ENCODE data around the gene CEPT1.
"Not testable (repeated sequence)": the region's sequence is repeated elsewhere in the genome, so short reads cannot be mapped to it uniquely, and the experiment has no call there.

Gene CEPT1

GRCh38 chr1:111212634-111213335 is 72.8 kb downstream of the CEPT1 start:
- DNase-seq (ENCODE audit: low read depth): no peak

- DNase-seq (ENCODE audit: low read depth): no peak
These were observed 73.4 kb downstream of the CEPT1 start for GRCh38 chr1:111213412-111213811.

- DNase-seq (ENCODE audit: low read depth): no peak
These were observed 74.2 kb downstream of the CEPT1 start for GRCh38 chr1:111214074-111214801.

- DNase-seq (ENCODE audit: low read depth): no peak
These were observed 74.9 kb downstream of the CEPT1 start for GRCh38 chr1:111214884-111215283.

DNA sequence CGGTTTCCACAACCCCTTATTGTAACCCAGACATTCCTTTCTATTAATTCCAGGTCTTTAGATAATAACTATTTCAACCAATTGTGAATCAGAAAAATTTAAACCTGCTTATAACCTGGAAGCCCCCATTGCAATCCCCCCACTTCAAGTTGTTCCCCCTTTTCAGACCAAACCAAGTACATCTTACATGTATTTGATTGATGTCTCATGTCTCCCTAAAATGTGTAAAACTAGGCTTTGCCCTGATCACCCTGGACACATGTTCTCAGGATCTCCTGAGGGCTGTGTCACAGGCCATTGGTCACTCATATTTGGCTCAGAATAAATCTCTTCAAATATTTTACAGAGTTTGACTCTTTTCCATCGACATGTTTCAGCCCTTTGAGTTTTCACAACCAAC is 75.3 kb downstream of the CEPT1 start:
- DNase-seq (ENCODE audit: low read depth): not testable (repeated sequence)

- DNase-seq (ENCODE audit: low read depth): no peak
These were observed 76.7 kb downstream of the CEPT1 start for GRCh38 chr1:111216751-111217150.

- DNase-seq (ENCODE audit: low read depth): no peak
These were observed 77.3 kb downstream of the CEPT1 start for GRCh38 chr1:111217183-111217910.

- no peak for DNase-seq (ENCODE audit: low read depth)
These were observed 78.9 kb downstream of the CEPT1 start for GRCh38 chr1:111218701-111219556.

DNA sequence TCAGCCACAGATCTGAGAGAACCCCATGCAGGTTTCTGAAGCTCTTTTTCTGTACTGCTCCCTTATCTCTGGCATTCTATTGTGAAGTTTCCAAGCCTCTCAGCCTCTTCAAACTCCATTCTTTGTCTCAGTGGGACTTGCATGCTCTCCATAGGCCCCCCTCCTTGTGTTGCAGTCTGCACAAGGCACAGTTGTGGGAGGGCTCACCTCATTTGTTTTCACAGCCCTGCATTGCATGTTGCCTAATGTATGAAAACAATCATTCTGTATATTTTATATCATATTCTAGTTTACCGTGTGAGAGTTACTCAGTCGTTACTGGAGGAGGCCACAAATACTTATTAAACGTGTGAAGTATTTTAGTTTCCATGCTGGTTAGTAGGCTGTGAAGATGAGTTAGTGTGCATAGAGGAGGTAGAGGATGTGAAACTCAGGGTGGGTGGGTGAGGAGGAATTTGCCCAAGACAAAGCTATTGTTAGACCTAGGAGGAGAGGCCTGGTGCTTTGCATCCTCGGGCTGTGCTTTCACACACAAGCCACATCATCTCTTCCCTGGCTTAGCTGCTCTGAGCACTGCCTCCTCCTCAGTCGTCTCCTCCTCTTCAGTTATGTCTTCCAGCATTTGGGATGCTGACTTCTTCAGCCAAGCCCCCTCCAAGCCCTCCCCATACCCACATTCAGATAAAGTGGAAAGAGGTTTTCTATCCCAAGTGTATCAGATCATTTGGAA is 79.7 kb downstream of the CEPT1 start:
- DNase-seq (ENCODE audit: low read depth): no peak

GRCh38 chr1:111220302-111220890 is 80.4 kb downstream of the CEPT1 start:
- no peak for DNase-seq (ENCODE audit: low read depth)

GRCh38 chr1:111221276-111221632 is 81.2 kb downstream of the CEPT1 start:
- no peak for DNase-seq (ENCODE audit: low read depth)

GRCh38 chr1:111221633-111222291 is 81.7 kb downstream of the CEPT1 start:
- no peak for DNase-seq (ENCODE audit: low read depth)

- DNase-seq (ENCODE audit: low read depth): no peak
These were observed 82.5 kb downstream of the CEPT1 start for GRCh38 chr1:111222308-111223125.

DNA sequence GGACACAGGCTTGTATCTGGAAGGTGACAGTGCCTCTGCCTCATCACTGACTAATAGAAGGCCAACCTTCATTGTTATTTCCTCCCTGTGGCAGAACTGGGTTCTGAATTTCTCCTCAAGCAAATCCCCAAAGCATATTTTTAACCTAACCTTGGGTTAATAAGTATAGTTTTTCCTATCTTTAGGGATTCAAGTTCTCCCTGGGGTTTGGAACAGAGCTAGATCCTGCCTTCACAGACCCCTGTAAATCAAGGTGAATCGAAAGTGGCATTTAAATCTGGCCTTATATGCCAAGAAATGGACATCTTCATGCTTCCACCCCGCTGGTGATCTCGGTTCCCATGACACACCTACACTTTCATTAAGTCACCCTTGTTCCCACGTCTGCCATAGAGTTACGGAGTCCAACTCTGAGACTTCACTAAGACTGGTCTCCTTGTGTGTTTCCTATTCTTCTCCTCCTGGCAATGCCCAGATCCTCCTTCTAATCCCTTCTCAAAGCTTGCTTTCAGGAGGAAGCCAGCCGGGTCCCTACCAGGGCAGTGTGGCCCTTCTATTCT is 83.2 kb downstream of the CEPT1 start:
- DNase-seq (ENCODE audit: low read depth): no peak

- DNase-seq (ENCODE audit: low read depth): no peak
These were observed 85.1 kb downstream of the CEPT1 start for GRCh38 chr1:111225091-111225490.

- DNase-seq (ENCODE audit: low read depth): no peak
These were observed 85.8 kb downstream of the CEPT1 start for GRCh38 chr1:111225717-111226400.

DNA sequence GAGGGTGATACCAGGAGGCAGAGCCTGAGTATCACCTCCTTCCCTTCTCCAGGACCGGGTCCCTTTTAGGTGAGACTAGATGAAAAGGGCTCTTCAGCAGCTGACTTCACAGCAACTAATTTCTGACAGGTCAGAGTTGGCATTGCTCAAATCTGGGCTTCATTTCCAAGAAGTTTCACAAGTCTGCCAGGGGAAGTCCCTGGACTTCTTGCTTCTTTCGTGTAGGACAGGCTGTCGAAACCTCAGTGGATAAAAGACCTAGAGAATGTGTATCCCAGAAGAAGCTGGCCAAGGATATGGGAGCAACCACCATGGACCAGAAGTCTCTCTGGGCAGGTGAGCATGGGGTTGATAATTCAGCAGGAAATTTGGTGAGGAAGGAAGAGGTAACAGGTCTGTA is 87.4 kb downstream of the CEPT1 start, which contains the start of gene CHI3L2:
CHI3L2 (plus strand) TSS at position 280 of the 400 bp plus-strand sequence; CDS start at position 297, 17 bp downstream.
- DNase-seq (ENCODE audit: low read depth): no peak
